ENCODE data around the gene SLC25A22.

DNA sequence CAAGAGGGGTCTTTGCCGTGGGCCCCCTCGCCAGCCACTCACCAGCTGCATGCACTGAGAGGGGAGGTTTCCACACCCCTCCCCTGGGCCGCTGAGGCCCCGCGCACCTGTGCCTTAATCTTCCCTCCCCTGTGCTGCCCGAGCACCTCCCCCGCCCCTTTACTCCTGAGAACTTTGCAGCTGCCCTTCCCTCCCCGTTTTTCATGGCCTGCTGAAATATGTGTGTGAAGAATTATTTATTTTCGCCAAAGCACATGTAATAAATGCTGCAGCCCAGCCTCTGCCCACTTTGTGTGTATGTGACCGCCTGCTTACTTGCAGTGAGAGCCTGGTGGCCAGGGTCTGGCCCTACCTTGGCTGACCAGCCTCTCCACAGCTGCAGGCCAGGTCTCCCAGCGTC lies 26.9 kb upstream of the SLC25A22 start:
- TF ChIP-seq, protein P1, sequence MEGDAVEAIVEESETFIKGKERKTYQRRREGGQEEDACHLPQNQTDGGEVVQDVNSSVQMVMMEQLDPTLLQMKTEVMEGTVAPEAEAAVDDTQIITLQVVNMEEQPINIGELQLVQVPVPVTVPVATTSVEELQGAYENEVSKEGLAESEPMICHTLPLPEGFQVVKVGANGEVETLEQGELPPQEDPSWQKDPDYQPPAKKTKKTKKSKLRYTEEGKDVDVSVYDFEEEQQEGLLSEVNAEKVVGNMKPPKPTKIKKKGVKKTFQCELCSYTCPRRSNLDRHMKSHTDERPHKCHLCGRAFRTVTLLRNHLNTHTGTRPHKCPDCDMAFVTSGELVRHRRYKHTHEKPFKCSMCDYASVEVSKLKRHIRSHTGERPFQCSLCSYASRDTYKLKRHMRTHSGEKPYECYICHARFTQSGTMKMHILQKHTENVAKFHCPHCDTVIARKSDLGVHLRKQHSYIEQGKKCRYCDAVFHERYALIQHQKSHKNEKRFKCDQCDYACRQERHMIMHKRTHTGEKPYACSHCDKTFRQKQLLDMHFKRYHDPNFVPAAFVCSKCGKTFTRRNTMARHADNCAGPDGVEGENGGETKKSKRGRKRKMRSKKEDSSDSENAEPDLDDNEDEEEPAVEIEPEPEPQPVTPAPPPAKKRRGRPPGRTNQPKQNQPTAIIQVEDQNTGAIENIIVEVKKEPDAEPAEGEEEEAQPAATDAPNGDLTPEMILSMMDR (IDR thresholded peaks at IDR 0.05), result no peak
- TF ChIP-seq POLR2A (IDR thresholded peaks at IDR 0.05), result no peak
- TF ChIP-seq POLR2AphosphoS5 (IDR thresholded peaks at IDR 0.05), result no peak
